GM15510 (cell line): ENCODE results near the gene ATXN7L2.

Experiments used
- POLR2A ChIP-seq: IDR thresholded peaks from 3 replicates; pipeline ENCODE4 v1.6.1; 2011; ENCODE audit warnings: borderline replicate concordance; ENCODE audit not compliant: insufficient read length; ENCODE audit errors: extremely low read depth

The ATXN7L2 gene

GRCh38 chr1:109541102-109541501 lies 57.4 kb downstream of the ATXN7L2 start:
- no peak for TF ChIP-seq POLR2A
